ENCODE data around the gene ELOB. TPM values are rescaled to one million over a fixed set of nuclear protein-coding genes. Genes with fewer than 3 reads are reported as not detected.

The ELOB gene
- total RNA-seq, 1 donor from 2014 or later, result 196 TPM

DNA sequence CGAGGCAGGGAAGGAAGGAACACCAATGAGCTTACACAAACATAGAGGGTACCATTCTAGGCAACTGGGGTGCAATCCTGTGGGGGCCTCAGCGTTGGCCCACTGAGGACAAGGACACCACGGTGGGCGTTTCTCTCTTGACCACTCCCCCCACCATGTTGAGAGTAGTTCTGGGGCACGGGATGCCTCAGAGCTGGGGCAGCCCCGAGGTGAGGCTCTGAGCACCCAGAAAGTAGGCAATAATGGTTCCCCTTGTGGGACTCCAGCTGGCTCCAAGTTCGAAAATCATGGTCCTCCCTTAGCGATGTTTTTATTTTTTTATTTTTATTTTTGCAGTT, 45.0 kb upstream of the ELOB start:
- Histone ChIP-seq H3K9me3 (no peaks in the 10 kb centered on the region), H3K4me1 (no peaks in the 10 kb centered on the region), H3K4me3 (no peak overlapping the region), H3K27me3 (ENCODE audit: low read depth) (peaks cover 16% of the 10 kb centered on the region), H3K27ac (no peak overlapping the region), H3K36me3 (no peaks in the 10 kb centered on the region)
- peak; percentile 22 for DNase-seq
- ATAC-seq, result no peak
- intact Hi-C loops (cut with DNase I), result no loop called here
- TF ChIP-seq, protein P1, sequence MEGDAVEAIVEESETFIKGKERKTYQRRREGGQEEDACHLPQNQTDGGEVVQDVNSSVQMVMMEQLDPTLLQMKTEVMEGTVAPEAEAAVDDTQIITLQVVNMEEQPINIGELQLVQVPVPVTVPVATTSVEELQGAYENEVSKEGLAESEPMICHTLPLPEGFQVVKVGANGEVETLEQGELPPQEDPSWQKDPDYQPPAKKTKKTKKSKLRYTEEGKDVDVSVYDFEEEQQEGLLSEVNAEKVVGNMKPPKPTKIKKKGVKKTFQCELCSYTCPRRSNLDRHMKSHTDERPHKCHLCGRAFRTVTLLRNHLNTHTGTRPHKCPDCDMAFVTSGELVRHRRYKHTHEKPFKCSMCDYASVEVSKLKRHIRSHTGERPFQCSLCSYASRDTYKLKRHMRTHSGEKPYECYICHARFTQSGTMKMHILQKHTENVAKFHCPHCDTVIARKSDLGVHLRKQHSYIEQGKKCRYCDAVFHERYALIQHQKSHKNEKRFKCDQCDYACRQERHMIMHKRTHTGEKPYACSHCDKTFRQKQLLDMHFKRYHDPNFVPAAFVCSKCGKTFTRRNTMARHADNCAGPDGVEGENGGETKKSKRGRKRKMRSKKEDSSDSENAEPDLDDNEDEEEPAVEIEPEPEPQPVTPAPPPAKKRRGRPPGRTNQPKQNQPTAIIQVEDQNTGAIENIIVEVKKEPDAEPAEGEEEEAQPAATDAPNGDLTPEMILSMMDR (IDR thresholded peaks at IDR 0.05), result no peak

DNA sequence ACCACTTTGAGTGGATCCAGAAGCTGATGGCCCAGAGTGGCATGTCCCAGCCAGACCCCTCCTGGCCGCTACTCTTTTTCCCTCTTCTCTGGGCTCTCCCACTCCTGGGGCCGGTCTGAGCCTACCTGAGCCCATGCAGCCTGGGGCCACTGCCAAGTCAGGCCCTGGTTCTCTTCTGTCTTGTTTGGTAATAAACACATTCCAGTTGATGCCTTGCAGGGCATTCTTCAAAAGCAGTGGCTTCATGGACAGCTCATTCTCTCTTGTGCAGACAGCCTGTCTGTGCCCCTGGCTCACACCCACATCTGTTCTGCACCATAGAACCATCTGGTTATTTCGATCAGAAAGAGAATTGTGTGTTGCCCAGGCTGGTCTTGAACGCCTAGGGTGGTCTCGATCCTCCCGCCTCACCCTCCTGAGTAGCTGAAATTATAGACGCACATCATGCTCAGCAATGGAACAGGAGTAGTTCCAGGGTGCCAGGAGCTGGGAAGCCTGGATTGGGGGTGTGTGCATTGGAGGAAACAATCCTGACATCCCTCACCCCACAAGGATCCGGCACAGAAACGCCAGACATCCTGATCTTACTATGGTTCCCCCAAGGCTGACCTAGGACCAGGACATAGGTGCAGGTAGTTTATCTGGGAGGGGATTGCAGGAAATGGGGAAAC, 44.5 kb upstream of the ELOB start:
- H3K36me3 ChIP-seq, result no peaks in the 10 kb centered on the region
- intact Hi-C loops (cut with DNase I), result no loop called here
- peak; percentile 31 for DNase-seq
- no peak overlapping the region for H3K27ac ChIP-seq
- TF ChIP-seq, protein P1 (IDR thresholded peaks at IDR 0.05), result no peak
- peaks cover 21% of the 10 kb centered on the region for H3K27me3 ChIP-seq (ENCODE audit: low read depth)
- no peaks in the 10 kb centered on the region for H3K9me3 ChIP-seq
- ATAC-seq, result no peak
- H3K4me3 ChIP-seq, result no peak overlapping the region
- no peaks in the 10 kb centered on the region for H3K4me1 ChIP-seq

DNA sequence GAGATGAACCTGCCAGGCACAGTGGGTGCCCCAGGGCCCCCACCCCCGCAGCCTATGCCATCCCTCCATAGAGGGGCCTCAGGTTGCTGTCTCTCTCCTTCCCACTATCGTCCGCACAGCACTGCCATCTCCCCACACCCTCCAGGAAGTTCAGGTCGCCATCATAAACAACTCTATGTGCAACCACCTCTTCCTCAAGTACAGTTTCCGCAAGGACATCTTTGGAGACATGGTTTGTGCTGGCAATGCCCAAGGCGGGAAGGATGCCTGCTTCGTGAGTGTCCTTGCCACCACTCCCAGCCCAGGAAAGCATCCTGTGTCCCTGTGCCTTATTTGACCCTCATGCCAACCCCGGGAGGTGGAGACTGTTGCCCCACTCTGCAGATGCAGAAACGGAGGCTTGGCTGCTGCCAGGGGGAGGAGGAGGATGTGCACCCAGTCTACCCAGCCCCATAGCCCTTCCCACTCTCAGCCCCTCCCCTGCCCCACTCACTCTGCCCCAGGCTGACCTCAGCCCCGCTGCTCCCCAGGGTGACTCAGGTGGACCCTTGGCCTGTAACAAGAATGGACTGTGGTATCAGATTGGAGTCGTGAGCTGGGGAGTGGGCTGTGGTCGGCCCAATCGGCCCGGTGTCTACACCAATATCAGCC, 43.9 kb upstream of the ELOB start:
- DNase-seq, result peak; percentile 15
- Histone ChIP-seq H3K4me3 (no peak overlapping the region), H3K9me3 (no peaks in the 10 kb centered on the region), H3K36me3 (no peaks in the 10 kb centered on the region), H3K27me3 (ENCODE audit: low read depth) (peaks cover 21% of the 10 kb centered on the region), H3K4me1 (no peaks in the 10 kb centered on the region), H3K27ac (no peak overlapping the region)
- intact Hi-C loops (cut with DNase I), result no loop called here
- ATAC-seq, result no peak
- TF ChIP-seq, protein P1 (IDR thresholded peaks at IDR 0.05), result no peak

DNA sequence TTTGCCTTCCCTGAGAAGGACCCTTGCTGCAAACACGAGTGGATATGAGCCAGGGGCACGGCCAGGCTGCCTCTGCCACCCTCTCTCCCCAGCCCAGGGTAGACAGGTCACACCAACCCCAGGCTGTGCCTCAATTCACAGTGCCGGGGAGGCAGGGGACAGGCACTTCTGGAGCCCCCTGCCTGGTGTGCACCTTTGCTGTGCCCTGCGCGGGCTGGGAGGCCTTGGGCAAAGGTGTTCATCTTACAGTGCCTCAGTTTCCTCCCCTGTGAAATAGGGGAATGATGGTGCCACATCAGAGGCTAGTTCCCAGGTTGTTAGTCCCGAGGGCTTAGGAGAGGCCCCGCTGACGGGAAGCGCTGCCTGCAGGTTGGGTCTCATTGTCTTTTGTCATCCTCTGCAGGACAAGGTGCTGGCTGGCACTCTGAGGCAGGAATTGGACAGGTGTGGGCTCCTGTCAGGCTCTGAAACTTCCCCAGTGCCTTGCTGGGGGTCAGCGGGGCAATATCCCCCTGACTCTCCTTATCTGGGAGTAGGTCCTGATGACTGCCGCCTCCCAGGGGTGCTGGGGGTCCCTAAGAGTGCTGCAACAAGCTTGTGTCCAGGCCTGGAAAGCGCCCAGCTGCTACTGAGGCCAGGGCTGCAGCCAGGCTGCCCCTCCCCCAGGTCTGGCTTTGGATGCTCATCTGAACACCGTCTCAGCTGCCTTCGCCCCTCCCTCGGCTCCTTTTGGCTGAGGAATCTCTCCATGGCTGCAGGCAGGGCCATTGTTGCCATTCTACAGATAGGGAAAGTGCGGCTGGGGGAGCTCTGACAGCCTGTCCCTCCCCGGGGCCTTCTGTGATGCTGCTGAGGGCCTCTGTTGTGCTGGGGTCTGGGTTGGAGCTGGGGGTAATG, 43.1 kb upstream of the ELOB start:
- Histone ChIP-seq H3K4me1 (no peaks in the 10 kb centered on the region), H3K9me3 (no peaks in the 10 kb centered on the region), H3K27me3 (ENCODE audit: low read depth) (peaks cover 15% of the 10 kb centered on the region), H3K27ac (no peak overlapping the region), H3K36me3 (no peaks in the 10 kb centered on the region), H3K4me3 (no peak overlapping the region)
- ATAC-seq (no peak), DNase-seq (peak; percentile 40)
- TF ChIP-seq, protein P1 (IDR thresholded peaks at IDR 0.05), result no peak
- intact Hi-C loops (cut with DNase I), result no loop called here

DNA sequence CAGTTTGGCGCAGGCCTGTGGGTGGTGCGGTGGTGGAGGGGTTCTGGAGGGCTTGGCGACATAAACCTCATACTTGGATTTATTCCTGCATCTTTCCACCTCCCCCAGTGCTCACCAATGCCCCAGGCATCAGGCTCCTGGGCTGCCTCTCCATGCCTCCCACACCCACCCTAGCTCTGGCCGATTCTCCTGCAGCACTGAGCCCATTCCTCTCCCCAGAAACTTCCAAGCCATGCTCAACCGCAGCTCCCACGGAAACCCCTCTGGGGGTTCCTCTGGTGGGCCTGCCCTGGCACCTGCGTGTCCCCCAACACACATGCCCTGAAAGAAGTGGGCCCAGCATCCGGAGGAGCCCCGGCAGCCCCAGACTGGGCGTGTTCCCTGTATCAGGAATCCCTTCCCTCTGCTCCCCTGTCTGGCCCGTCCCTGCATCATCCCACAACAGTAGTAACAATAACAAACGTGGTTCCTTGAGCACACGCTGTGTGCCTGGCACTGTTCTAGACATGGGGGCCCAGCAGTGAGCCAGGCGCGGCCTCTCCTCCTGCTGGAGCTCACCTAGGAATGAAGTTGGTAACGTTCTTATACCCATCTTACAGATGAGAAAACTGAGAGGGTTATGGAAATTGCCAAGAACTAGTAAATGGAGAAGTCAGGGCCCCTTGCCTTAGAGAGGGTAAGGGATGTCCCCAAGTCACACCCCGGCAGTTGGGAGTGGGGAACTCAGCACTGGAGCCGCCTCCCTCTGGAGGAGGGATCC, 42.3 kb upstream of the ELOB start:
- Histone ChIP-seq H3K4me1 (no peaks in the 10 kb centered on the region), H3K4me3 (no peak overlapping the region), H3K36me3 (no peaks in the 10 kb centered on the region), H3K27ac (no peak overlapping the region), H3K9me3 (no peaks in the 10 kb centered on the region), H3K27me3 (ENCODE audit: low read depth) (peaks cover 18% of the 10 kb centered on the region)
- TF ChIP-seq, protein P1 (IDR thresholded peaks at IDR 0.05), result no peak
- intact Hi-C loops (cut with DNase I), result no loop called here
- no peak for ATAC-seq
- DNase-seq, result peak; percentile 16

Data from lower lobe of right lung (tissue), 2 donors.